NCI-H2227 treated with DMSO at 0.1 percent for 48 hours (cell line): ENCODE results near the gene RAD51AP1.
A peak's percentile ranks its signal among the peaks of the same experiment; 100 is the strongest.

Experiments used
- DNase-seq: peaks from one replicate; lab custom pipeline; 2025; lab: John Stamatoyannopoulos, UW

The RAD51AP1 gene

DNA sequence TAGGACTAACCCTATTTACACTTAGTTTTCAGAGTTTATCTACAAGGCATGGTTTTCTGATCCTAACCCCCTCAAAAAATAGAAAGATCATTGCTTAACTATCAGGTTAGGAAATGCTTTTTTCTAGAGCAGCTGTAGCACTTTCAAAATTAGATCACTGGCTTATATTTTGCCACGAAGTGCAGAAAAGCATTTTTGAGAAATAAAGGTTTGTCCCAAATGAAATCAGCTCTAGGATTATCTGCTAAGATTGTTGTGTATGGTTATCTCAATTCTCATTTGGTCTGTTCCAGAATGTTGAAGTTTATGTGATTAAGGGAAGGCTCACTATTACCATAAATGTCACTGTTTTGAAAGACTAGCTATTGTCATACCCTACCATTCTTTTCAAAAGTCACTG, 13.5 kb downstream of the RAD51AP1 start:
- no peak for DNase-seq

GRCh38 chr12:4553943-4554342, 15.3 kb downstream of the RAD51AP1 start:
- DNase-seq: no peak

- DNase-seq: no peak
These were observed 17.1 kb downstream of the RAD51AP1 start for GRCh38 chr12:4555804-4556203.

DNA sequence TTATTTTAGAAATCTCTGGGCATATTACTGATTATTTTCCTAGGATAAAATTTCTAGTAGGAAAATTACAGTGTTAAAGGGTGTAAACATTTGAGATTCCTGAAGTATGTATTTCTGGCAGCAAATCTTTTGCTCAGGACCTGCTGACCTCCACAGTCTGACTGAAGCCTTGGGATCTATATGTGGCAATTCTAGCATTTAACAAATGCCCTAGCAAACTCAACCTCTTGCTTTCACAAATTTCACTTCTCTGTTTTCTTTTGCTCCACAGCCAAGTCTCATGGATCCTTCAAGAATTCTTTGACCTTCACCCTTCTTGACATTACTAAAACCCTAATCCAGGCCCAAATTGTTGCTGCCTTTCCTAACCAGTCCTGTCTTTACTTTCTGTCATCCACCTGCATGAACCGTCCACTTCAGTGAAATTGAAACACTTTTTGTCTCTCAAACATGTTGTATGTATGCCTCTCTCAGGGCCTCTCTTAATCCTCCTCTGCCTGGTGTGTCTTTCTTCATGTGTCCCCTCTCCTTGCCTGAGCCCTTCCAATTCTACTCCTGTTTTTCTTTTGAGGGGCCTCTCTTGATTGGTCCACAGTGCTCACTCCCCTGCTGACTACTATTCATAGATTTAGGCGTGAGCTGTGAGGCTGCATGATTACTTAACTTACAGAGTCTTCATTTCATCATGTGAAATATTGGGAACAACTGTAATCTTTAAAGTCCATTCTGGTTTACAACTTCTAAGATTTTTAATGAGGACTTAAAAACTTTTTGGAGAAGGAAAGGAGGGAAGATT, 18.2 kb downstream of the RAD51AP1 start:
- no peak for DNase-seq

- DNase-seq: no peak
These were observed 18.9 kb downstream of the RAD51AP1 start for GRCh38 chr12:4557586-4557985.

DNA sequence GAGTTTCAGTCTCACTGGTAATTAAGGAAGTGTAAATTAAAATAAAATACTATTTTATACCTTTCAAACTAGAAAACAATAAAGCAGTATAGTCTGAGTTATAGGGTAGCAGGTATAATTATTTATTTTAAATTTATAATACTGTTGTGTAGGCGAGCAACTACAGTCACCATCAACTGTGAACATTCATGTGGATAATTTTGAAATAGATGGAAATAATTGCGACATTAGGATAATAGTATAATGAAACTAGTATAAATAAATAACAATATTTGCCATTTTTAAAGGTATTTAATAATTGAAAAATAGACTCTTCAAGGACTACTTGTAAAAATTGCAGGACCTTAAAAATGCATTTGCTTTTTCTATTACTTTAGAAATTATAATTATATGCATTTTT, 19.5 kb downstream of the RAD51AP1 start:
- no peak for DNase-seq

DNA sequence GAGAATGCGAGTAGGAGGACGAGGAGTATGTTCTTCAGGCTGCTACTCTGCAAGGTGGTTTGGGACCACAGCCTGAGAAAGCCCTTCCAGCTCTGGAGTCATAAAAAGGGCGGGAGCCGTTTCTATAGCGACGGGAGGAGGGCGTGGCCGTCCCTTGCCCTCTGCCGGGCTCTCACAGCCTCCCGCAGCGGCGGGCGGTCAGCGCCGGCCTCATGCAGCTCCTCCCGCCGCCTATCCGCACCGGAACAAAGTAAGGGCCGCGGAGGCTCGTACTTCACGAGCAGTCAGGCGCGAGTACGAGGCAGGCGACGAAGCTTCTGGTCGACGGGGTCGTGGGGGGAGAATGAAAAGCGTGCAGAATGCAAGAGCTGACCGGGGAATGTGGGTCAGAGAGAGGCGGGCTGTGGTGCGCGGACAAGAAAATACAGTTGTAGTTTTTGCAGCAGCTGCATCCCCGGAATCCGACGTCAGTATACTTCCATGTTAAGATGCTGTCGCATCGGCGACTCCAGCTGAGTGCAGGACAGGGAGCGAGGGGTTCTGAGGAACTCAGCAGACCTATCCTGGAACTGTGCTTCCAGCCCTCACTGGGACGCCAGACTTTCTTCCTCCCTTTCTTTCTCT, 23.5 kb downstream of the RAD51AP1 start, which contains the start of gene DYRK4:
Gene DYRK4 (plus strand): TSS at position 175 of the 624 bp plus-strand sequence. CDS start 38 bp downstream, at position 213.
- peak; percentile 79 for DNase-seq

DNA sequence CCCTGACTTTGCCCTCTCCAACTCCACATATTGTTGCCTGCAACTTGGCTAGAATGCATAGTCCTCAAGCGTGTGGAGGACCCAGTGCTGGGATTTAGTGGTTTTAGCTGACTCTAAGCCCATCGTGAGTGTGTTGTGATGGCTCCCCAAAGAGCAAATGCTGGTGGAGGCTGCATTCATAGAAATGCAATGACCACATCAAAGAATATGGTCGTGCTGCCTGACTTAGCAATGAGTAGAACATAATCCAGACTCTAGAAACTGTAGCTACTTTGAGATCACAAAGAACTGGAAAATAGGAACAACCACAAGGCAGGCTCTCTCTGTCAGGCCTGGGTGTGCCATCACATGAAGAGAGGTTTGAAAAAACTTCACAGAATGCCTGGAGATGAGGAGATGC, 24.6 kb downstream of the RAD51AP1 start:
- no peak for DNase-seq

- no peak for DNase-seq
These were observed 26.1 kb downstream of the RAD51AP1 start for GRCh38 chr12:4564818-4565217.

DNA sequence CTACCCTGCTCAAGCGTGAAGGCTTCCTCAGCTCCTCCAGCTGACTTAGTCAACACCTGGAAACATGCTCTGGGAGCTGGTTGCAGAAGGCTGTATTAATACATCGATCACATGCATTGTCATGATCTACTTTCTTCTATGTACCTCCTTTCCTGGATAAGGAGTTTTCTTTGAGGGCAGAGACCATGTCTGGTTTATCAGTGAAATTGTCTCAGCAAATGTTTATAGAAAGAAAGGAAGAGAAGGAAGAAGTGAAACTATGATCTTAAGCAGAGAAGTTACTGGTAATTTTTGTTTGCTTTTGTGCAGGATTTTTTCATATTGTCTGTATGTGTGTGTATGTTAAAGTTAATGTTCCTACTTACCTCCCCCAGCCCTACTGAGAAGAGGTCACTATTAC, 27.8 kb downstream of the RAD51AP1 start:
- no peak for DNase-seq

DNA sequence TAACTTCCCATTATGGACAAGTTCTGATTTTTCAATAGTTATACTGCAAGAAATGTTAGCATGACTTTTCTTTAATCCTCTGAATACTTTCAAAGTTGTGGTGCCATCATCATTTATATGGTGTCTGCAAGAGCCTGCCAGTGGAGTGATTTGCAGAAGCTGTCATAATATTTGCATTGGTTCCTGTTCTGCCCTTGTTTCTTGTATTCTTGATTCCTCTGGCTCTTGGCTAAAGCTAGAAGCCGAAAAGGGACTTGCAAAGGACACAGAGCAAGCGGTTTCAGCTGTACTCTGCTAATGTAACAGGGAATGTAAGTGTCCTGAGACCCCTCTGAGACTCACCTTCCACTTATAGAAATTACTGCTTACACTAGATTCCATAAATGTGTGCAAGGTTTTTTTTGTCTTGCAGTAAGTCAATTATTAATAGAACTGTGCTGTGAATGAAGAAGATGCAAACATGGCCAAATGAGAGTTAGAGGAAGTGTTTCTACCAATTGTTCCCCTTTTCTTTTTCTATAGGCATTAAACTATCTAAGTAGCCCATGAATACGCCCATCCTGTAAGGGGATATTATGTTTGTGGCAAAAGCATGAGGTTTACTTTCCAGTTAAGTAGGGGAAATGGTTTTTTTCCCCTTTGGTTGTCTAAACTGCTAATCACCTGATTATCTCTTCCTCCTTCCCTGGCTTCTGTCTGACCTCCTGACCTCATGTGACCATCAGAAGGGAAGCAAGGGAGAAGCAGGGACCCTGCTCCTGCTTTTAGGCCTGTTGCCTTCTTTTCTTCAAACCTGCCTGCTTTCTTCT, 28.6 kb downstream of the RAD51AP1 start:
- DNase-seq: no peak

DNA sequence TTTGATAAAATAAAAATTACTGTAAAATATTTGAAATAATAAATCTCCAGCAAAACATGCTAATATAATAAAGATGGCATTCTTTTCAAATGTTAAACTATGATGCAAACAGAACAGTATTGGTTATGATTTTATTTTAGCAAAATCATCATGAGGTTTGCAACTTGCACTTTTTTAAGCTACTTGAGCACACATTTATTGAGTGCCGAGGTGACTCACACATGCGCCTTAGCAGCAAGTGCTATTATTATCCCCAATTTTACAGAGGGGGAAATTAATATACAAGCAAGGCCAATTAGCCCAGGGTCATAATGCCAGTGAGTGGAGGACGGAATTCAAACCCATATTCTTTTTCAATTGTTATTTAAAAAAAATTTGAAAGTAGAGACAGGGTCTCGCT, 30.6 kb downstream of the RAD51AP1 start:
- no peak for DNase-seq

DNA sequence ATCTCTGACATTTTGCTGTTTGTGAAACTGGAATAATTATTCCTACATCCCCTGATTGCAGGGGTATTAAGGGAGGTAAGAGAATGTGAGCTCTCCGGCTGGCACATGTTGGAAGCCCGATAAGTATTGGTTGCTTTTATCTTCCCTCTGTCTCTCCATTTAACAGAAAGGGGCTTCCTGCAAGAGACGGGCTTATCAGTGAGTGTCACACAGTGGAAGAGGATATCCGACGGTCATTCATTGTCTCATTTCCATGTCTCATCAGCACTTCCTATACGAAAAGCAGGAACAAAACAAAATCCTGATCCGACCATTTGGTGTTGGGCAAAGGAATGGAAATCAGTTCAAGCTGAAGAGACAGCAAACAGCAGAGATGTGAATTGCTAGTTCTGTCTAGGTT, 34.0 kb downstream of the RAD51AP1 start:
- DNase-seq: no peak

GRCh38 chr12:4579305-4580102, 40.8 kb downstream of the RAD51AP1 start:
- peak; percentile 14 for DNase-seq

- DNase-seq: no peak
These were observed 41.6 kb downstream of the RAD51AP1 start for GRCh38 chr12:4580281-4580688.

- no peak for DNase-seq
These were observed 45.6 kb downstream of the RAD51AP1 start for GRCh38 chr12:4584281-4584680.

DNA sequence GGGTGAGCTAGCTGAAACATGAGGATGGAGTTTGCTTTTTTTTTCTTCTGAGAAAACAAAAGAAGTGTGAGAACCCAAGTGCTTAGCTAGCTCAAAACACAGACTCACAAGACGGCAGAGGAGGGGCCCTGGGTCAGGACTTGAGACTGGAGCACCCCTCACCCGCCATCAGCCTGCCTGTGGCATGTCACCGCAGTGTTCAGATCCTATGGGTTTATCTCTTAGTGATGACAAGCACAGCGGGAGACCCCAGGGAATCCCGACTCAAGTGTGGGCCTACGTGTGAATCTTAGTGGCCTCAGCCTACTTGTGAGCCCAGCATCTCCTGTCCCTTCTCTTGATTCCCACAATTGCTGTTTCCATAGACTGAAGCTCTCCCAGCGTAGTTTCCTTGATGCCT, 46.2 kb downstream of the RAD51AP1 start:
- DNase-seq: no peak

DNA sequence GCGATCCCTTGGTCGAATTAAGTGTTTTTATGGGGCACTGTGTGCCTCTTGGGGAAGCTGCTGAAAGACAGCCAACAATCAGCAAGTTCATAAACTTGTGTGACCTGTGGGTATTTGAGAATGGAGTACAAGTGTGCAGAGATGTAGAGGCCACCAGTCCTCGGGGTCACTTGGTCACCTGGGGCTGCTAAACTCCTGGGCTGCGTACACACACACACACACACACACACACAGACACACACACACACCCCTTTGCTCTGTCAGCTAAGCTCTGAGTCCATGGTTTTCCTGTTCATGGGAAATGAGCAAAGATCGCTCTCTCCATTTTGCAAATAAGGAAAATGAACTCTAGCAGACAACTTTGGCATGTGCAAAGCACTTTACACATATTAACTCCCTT, 47.8 kb downstream of the RAD51AP1 start:
- DNase-seq: no peak

- no peak for DNase-seq
These were observed 48.4 kb downstream of the RAD51AP1 start for GRCh38 chr12:4587108-4587507.

GRCh38 chr12:4588916-4589315, 50.2 kb downstream of the RAD51AP1 start:
- DNase-seq: no peak

- DNase-seq: no peak
These were observed 51.3 kb downstream of the RAD51AP1 start for GRCh38 chr12:4589941-4590340.

DNA sequence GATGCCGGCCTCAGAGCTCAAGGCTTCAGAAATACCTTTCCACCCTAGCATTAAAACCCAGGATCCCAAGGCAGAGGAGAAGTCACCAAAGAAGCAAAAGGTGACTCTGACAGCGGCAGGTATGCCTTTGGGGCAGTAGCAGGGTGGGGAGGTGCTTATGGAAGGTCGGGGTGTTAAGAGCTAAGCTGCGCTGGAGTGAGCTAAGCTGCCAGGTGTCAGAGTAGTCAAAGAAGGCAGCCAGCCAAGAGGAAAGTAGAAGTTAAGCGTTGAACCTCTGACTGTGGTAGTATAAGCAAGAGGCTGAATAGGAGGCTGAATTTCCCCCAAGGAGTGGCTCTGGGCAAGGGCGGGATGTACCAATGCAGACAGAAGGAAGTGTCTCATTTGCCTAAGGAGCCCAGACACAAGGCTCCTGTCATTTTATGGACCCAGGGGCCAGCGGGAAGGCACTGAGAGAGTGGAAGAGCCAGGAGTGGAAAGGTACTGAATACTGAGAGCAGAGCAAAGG, 52.5 kb downstream of the RAD51AP1 start:
- DNase-seq: no peak
